CD4-positive, alpha-beta T cell treated with Interleukin-17A for 1 hour (primary cell): ENCODE data around the gene RSAD1.
"Not testable (repeated sequence)": the region's sequence is repeated elsewhere in the genome, so short reads cannot be mapped to it uniquely, and the experiment has no call there.

Experiments used
- DNase-seq: peaks from one replicate; pipeline ENCODE4 v3.0.0-alpha.2; 2020

Gene RSAD1

GRCh38 chr17:50473901-50474300, 4.8 kb upstream of the RSAD1 start:
- no peak for DNase-seq

DNA sequence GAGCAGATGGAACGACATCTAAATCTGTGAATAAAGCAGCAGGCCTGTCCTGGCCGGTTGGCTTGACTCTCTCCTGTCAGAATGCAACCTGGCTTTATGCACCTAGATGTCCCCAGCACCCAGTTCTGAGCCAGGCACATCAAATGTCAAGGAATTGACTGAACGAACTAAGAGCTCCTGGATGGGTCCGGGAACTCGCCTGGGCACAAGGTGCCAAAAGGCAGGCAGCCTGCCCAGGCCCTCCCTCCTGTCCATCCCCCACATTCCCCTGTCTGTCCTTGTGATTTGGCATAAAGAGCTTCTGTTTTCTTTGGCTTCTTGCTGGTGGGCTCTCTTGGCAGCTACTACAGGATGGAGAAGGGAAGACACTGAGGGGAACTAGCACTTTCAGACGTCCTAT, 4.1 kb upstream of the RSAD1 start:
- no peak for DNase-seq

GRCh38 chr17:50475362-50475761, 3.3 kb upstream of the RSAD1 start:
- DNase-seq: no peak

DNA sequence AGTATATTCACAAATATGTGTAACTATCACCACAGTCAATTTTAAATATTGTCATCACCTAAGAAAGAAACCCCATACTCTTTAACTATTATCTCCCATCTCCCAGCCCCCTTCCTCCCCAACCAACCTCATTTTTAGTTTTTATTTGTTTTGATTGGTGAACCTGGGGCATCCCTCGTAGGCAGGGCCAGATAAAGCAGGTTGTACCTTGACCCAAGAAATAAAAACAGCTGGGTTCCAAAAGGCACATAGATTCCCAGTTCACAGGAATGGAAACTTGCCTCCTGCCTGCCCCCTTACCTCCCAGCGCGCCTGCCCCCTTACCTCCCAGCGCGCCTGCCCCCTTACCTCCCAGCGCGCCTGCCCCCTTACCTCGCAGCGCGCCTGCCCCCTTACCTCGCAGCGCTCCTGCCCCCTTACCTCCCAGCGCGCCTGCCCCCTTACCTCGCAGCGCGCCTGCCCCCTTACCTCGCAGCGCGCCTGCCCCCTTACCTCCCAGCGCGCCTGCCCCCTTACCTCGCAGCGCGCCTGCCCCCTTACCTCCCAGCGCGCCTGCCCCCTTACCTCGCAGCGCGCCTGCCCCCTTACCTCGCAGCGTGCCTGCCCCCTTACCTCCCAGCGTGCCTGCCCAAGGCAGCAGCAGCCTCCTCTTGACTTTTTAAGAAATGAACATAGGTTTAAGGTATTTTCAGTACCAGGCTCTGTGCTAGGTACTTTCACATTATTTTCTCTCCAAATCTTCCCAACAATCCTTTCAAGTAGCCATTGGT, 2.7 kb upstream of the RSAD1 start:
- not testable (repeated sequence) for DNase-seq

- no peak for DNase-seq
These were observed 1.9 kb upstream of the RSAD1 start for GRCh38 chr17:50476545-50477315.

DNA sequence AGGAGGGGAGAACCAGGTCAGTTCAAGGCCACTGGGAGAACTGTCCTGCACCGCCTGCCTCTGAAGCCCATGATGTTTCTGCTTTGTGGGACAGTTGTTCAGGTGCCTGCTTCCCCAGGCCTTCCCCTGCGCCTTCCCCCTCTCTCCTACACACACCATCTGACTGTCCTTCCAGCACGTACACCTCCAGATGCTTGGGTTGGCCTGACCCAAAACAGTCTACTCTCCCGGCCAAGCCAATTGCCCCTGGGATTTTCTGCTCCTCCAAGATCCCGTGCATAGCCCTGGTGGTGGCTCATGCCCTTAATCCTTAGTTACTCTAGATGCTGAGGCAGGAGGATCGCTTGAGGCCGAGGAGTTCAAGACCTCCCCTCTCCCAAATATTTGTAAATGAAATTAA, 684 bp upstream of the RSAD1 start:
- no peak for DNase-seq

- peak; percentile 73 for DNase-seq
These were observed 972 bp downstream of the RSAD1 start for GRCh38 chr17:50479522-50480141.

DNA sequence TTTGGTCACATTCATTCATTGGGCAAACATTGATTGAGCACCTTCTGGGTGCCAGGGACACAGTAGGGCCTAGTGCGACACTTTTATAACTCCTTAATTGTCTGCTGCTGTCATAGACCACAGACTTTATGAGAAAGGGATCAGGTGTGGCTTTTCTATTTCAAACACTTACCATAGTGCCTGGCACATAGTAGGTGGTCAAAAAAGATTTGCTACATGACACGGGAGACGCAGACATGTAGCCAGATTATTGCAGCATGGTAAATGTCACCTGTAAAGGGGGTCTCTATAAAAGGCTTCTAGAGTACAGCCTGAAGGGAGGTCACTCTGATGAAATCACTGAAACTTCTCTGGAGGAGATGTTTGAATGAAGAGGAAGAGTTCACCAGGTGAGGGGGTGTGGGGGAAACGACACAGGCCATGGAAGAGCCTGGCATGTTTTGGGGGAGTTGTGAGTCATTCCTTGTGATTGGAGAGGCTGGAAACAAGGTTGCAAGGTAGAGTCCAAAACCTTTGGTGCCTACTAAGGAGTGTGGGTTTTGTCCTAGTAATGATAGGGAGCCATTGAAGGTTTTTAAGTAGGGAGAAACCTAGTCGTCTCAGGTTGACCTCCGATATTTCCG, 1.6 kb downstream of the RSAD1 start:
- no peak for DNase-seq

- no peak for DNase-seq
These were observed 2.3 kb downstream of the RSAD1 start for GRCh38 chr17:50480854-50481490.

- DNase-seq: no peak
These were observed 3.0 kb downstream of the RSAD1 start for GRCh38 chr17:50481648-50482047.

DNA sequence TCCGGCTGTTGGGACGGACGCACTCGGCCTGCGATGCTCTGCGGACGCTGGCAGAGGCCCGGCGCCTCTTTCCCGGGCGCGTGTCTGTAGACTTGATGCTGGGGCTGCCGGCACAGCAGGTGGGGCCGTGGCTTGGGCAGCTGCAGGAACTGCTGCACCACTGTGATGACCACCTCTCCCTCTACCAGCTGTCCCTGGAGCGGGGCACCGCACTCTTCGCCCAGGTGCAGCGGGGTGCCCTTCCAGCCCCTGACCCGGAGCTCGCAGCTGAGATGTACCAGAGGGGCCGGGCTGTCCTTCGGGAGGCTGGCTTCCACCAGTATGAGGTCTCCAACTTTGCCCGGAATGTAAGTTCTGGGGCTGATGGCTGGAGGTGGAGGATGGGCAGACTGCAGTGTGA, 3.5 kb downstream of the RSAD1 start:
- DNase-seq: no peak

GRCh38 chr17:50482516-50482915, 3.9 kb downstream of the RSAD1 start:
- DNase-seq: peak; percentile 78

DNA sequence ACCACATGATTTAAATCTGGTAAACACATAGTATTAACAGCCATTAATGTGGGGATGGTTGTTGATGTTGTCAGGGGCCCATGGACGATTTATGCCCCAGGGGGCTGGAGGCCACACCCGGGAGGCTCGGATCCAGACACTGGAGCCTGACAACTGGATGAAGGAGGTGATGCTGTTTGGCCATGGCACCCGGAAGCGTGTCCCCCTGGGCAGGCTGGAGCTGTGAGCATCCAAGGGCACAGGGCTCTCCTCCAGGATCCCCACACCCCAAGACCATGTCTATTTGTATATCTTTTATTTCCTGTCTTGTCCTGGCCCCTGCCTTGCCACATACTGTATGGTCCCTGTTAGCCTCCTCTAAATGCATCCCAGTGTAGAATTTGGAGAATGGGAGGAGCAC, 4.6 kb downstream of the RSAD1 start:
- no peak for DNase-seq

GRCh38 chr17:50484386-50485155, 5.9 kb downstream of the RSAD1 start:
- DNase-seq: no peak

DNA sequence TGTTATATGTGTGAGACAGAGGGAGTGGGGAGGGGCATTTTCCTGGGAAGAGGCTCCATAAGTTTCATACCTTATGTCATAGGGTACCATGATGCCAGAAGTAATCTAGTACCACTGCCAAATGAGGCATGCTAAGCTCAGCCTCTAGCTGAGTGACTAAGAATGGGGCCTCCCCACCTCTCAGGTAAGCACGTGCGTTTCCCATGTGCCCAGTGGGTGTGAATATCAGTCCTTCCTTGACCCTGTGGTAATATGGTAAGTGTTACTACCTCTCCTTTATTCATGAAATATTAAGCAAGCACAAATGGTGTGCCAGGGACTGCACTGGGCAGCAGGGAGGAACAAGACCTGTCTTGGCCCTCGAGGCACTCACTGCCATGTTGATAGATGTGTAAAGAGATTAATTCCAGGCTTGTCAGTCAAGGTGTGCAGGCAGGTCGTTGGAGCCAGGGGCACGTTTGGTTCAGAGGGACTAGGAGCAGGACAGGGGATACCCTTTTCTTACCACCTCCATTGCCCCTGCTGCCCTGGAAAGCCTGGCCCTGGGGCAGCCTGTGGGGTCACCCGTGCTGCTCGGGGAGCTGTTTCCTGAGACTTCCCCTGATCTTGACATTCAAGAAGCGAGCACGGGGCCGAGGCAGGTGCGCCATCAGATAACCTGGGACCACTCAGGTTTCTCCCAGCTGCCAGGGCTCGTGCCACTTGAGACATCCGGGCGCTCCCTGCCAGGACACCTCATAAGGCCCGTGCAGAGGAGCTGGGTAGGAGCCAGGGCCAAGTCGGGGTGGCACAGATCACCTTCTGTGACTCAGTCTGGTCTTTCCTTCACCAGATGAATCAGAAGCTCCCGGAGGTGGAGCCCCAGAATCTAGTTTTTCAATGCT, 8.8 kb downstream of the RSAD1 start:
- DNase-seq: no peak

DNA sequence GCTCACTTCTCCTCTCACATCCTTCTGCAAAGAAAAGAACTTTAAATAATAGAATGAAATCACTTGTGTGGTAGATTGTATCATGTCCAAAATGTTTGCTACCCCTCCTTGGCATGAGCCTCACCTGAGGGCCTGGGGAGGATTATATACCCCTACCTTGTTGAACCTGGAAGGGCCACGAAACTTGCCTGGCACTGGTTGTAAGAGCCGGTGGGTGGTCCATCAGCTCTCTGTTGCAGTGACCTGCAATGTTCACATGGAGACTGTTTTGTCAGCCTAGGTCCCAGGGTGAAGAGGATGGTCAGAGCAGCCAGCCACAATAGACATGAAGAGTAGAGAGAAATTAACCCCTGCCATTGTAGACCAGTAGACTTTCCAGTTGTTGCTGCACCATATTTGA, 10.2 kb downstream of the RSAD1 start:
- no peak for DNase-seq

GRCh38 chr17:50491505-50491904, 12.8 kb downstream of the RSAD1 start:
- no peak for DNase-seq

- no peak for DNase-seq
These were observed 13.6 kb downstream of the RSAD1 start for GRCh38 chr17:50492214-50492613.

- no peak for DNase-seq
These were observed 15.1 kb downstream of the RSAD1 start for GRCh38 chr17:50493744-50494143.

DNA sequence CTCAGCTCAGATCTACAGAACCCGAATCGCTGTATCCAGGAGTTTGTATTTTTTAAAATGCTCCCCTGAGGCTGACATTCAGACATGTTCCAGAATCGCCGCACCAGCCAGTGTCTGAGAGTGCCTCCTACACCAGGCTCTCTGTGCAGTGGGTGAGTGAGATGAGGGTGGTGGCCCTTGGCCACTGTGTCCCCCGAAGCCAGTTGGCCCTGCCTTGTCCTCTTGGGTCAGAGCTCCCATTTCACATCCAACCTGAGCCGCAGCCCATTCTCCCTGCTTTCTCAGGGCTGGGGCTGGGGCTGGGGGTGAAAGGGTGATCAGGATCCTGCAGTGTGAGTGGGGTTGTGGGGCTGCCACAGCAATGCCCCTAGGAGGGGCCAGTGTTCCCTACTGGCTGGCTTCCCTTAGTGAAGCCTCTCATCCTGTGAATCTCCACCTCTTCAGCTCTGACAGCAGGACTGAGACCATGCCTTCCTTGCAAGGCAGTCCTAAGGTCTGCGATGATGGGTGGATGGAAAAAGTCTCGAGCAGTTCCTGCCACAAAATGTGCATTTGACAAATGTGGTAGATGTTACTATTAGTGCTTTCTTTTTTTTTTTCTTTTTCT, 16.7 kb downstream of the RSAD1 start:
- no peak for DNase-seq

- no peak for DNase-seq
These were observed 17.3 kb downstream of the RSAD1 start for GRCh38 chr17:50495918-50496317.
